HepG2 (cell line): Measurements from ENCODE around the gene MYO1G. TPM values are rescaled to one million over a fixed set of nuclear protein-coding genes. Genes with fewer than 3 reads are reported as not detected.

ENCODE experiments used
- PCBP1 ChIP-seq: fragments of 200-400 bp; formaldehyde crosslinking; IDR thresholded peaks from 2 replicates; pipeline ENCODE4 v1.6.1; 2017; ENCODE audit warnings: mild to moderate bottlenecking, low read depth, low read length, borderline replicate concordance
- SAP130 ChIP-seq: IDR thresholded peaks from 2 replicates; pipeline ENCODE4 v1.6.1; 2016; ENCODE audit warnings: low read depth
- SIN3A ChIP-seq: IDR thresholded peaks from 2 replicates; pipeline ENCODE4 v1.6.1; 2011; ENCODE audit warnings: low read depth, mild to moderate bottlenecking, control low read depth, low read length, borderline replicate concordance
- ZFP36 ChIP-seq: fragments of 150-350 bp; IDR thresholded peaks from 2 replicates; pipeline ENCODE4 v1.6.1; 2018; ENCODE audit warnings: borderline replicate concordance, low read length, low read depth; ENCODE audit not compliant: partially characterized antibody
- ZNF234 ChIP-seq: sonication (generic); formaldehyde crosslinking; conservative IDR thresholded peaks from 2 replicates; pipeline ENCODE4 v1.5.1; 2020; ENCODE audit warnings: mild to moderate bottlenecking, missing genetic modification reagents
- ZNF383 ChIP-seq: sonication (generic); formaldehyde crosslinking; IDR thresholded peaks from 2 replicates; pipeline ENCODE4 v1.4.0; 2020; ENCODE audit warnings: missing genetic modification reagents, mild to moderate bottlenecking, borderline replicate concordance
- ZSCAN31 ChIP-seq: sonication (generic); formaldehyde crosslinking; IDR thresholded peaks from 2 replicates; pipeline ENCODE4 v1.5.0; 2020; ENCODE audit warnings: low read depth, mild to moderate bottlenecking, missing genetic modification reagents
- polyA plus RNA-seq, 8 experiments: library from polyadenylated mRNA; depleted of rRNA in 3 of 8; stranded (reverse) in 7 of 8; unstranded in 1 of 8; fragments of >200 nt; fragmentation: Illumina TruSeq in 4 of 8; extraction: Trizol in 4 of 8; gene quantifications; 2 replicates each; pipeline versions ENCODE4 v1.2.1 to v1.2.3, GENCODE V29; 2011 to 2016; ENCODE audit warnings: low read depth in 4 of 8, missing spikeins in 1 of 8, mixed read lengths in 1 of 8; ENCODE audit not compliant: insufficient read depth in 1 of 8
- total RNA-seq, 5 experiments: library from RNA; depleted of rRNA; stranded (reverse); fragments of >200 nt; fragmentation: Illumina TruSeq; extraction: Trizol; gene quantifications; 2 replicates each; pipeline ENCODE4 v1.2.3, GENCODE V29; 2016; ENCODE audit warnings: low read depth in 1 of 5
- TF ChIP-seq, protein P1 (sequence below): sonication (generic); formaldehyde crosslinking; IDR thresholded peaks from 2 replicates; pipeline ENCODE4 v1.4.0; 2020; ENCODE audit warnings: missing genetic modification reagents
- TF ChIP-seq, protein P2 (sequence below): sonication (generic); formaldehyde crosslinking; IDR thresholded peaks from 2 replicates; pipeline ENCODE4 v1.4.0; 2020; ENCODE audit warnings: missing genetic modification reagents, borderline replicate concordance
- TF ChIP-seq, protein P3 (sequence below): sonication (generic); formaldehyde crosslinking; IDR thresholded peaks from 2 replicates; pipeline ENCODE4 v1.9.0; 2021; ENCODE audit warnings: missing genetic modification reagents, borderline replicate concordance
- TF ChIP-seq, protein P4 (sequence below): sonication (generic); formaldehyde crosslinking; IDR thresholded peaks from 2 replicates; pipeline ENCODE4 v1.8.1; 2023; ENCODE audit warnings: mild to moderate bottlenecking, missing genetic modification reagents
- TF ChIP-seq, protein P5 (sequence below): sonication (generic); formaldehyde crosslinking; conservative IDR thresholded peaks from 2 replicates; pipeline ENCODE4 v1.4.0; 2020; ENCODE audit warnings: mild to moderate bottlenecking, missing genetic modification reagents, moderate library complexity

Gene MYO1G
- total and polyA plus RNA-seq, 2 of the 13 experiments (the other 11 are each of a cell fraction or from before 2014, with no cell fraction given): 0.29 to 1.1 TPM

DNA sequence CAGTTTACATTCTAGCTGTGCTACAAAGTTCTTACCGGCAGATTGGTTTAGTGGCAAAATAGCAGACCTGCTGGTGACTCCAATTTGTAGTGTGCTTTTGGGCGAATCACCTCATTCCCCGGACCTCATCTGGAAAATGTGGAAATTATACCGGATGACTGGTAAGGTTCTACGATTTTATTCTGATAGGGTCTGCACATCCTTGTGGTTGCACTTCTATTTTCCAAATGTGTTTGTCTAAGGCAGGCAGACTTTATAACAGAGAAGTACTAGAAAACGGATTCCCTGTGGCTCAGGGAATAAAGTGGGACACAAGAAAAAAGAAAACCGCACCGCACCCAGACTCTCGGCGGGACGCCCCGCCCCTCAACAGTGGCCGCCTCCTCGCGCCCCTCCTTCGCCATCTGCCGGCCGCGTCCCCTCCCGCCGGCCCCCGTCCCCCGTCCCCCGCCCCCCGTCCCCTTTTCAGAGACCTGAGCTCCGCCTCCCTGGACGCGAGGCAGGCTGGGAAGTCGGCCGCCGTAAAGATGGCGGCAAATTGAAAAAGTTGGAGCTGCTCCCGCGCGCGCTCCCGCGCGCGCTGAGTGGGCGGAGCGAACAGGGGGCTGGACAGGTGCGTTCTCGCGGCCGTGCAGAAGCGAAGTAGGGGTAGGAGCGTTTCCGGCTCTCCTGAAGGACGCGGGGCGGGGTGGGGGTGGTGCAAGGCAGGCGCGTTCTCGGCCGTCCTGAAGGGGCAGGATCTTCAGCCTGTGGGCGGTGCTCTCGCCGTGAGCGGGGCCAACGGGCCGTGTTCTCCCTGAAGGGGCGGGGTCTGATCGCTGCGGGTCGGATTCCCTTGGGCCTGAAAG, 20.7 kb upstream of the MYO1G start (continued):
- TF ChIP-seq, protein P1, sequence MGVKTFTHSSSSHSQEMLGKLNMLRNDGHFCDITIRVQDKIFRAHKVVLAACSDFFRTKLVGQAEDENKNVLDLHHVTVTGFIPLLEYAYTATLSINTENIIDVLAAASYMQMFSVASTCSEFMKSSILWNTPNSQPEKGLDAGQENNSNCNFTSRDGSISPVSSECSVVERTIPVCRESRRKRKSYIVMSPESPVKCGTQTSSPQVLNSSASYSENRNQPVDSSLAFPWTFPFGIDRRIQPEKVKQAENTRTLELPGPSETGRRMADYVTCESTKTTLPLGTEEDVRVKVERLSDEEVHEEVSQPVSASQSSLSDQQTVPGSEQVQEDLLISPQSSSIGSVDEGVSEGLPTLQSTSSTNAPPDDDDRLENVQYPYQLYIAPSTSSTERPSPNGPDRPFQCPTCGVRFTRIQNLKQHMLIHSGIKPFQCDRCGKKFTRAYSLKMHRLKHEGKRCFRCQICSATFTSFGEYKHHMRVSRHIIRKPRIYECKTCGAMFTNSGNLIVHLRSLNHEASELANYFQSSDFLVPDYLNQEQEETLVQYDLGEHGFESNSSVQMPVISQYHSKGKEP (CRISPR knock-in tag): no peak
- TF ChIP-seq, protein P2, sequence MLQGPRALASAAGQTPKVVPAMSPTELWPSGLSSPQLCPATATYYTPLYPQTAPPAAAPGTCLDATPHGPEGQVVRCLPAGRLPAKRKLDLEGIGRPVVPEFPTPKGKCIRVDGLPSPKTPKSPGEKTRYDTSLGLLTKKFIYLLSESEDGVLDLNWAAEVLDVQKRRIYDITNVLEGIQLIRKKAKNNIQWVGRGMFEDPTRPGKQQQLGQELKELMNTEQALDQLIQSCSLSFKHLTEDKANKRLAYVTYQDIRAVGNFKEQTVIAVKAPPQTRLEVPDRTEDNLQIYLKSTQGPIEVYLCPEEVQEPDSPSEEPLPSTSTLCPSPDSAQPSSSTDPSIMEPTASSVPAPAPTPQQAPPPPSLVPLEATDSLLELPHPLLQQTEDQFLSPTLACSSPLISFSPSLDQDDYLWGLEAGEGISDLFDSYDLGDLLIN (CRISPR knock-in tag): no peak
- TF ChIP-seq, protein P3, sequence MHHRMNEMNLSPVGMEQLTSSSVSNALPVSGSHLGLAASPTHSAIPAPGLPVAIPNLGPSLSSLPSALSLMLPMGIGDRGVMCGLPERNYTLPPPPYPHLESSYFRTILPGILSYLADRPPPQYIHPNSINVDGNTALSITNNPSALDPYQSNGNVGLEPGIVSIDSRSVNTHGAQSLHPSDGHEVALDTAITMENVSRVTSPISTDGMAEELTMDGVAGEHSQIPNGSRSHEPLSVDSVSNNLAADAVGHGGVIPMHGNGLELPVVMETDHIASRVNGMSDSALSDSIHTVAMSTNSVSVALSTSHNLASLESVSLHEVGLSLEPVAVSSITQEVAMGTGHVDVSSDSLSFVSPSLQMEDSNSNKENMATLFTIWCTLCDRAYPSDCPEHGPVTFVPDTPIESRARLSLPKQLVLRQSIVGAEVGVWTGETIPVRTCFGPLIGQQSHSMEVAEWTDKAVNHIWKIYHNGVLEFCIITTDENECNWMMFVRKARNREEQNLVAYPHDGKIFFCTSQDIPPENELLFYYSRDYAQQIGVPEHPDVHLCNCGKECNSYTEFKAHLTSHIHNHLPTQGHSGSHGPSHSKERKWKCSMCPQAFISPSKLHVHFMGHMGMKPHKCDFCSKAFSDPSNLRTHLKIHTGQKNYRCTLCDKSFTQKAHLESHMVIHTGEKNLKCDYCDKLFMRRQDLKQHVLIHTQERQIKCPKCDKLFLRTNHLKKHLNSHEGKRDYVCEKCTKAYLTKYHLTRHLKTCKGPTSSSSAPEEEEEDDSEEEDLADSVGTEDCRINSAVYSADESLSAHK (CRISPR knock-in tag): no peak
- TF ChIP-seq, protein P4, sequence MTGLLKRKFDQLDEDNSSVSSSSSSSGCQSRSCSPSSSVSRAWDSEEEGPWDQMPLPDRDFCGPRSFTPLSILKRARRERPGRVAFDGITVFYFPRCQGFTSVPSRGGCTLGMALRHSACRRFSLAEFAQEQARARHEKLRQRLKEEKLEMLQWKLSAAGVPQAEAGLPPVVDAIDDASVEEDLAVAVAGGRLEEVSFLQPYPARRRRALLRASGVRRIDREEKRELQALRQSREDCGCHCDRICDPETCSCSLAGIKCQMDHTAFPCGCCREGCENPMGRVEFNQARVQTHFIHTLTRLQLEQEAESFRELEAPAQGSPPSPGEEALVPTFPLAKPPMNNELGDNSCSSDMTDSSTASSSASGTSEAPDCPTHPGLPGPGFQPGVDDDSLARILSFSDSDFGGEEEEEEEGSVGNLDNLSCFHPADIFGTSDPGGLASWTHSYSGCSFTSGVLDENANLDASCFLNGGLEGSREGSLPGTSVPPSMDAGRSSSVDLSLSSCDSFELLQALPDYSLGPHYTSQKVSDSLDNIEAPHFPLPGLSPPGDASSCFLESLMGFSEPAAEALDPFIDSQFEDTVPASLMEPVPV (CRISPR knock-in tag): no peak
- TF ChIP-seq SIN3A (peak; percentile 70; the same call in 1 of the 2 replicates), ZSCAN31 (CRISPR knock-in tag) (no peak), ZNF383 (no peak), PCBP1 (0 out of 2 replicates have a peak, but pooled peaks have one; percentile 31), ZNF234 (CRISPR knock-in tag) (no peak), SAP130 (CRISPR knock-in tag) (peak; percentile 78), ZFP36 (no peak)
- TF ChIP-seq, protein P5, sequence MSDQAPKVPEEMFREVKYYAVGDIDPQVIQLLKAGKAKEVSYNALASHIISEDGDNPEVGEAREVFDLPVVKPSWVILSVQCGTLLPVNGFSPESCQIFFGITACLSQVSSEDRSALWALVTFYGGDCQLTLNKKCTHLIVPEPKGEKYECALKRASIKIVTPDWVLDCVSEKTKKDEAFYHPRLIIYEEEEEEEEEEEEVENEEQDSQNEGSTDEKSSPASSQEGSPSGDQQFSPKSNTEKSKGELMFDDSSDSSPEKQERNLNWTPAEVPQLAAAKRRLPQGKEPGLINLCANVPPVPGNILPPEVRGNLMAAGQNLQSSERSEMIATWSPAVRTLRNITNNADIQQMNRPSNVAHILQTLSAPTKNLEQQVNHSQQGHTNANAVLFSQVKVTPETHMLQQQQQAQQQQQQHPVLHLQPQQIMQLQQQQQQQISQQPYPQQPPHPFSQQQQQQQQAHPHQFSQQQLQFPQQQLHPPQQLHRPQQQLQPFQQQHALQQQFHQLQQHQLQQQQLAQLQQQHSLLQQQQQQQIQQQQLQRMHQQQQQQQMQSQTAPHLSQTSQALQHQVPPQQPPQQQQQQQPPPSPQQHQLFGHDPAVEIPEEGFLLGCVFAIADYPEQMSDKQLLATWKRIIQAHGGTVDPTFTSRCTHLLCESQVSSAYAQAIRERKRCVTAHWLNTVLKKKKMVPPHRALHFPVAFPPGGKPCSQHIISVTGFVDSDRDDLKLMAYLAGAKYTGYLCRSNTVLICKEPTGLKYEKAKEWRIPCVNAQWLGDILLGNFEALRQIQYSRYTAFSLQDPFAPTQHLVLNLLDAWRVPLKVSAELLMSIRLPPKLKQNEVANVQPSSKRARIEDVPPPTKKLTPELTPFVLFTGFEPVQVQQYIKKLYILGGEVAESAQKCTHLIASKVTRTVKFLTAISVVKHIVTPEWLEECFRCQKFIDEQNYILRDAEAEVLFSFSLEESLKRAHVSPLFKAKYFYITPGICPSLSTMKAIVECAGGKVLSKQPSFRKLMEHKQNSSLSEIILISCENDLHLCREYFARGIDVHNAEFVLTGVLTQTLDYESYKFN (CRISPR knock-in tag): peak; percentile 40
